Stimulated activated CD8-positive, alpha-beta memory T cell treated with anti-CD3 and anti-CD28 coated beads, Interleukin-4, amount 100 ng/mL, for 4 hours (primary cell): ENCODE measurements around the gene UPP1.
A peak's percentile ranks its signal among the peaks of the same experiment; 100 is the strongest.

ENCODE experiments used
- DNase-seq, 2 donors: peaks; one replicate each; pipeline ENCODE4 v3.0.0-alpha.2; 2020; ENCODE audit warnings: low read depth in 2 of 2, low spot score in 1 of 2

UPP1 gene

GRCh38 chr7:48085433-48085791 is 3.7 kb upstream of the UPP1 start:
- no peak for DNase-seq

- DNase-seq, result no peak
Measured at GRCh38 chr7:48085942-48086341, 3.1 kb upstream of the UPP1 start.

- DNase-seq, result no peak
Measured at GRCh38 chr7:48087349-48087748, 1.7 kb upstream of the UPP1 start.

- DNase-seq, result no peak
Measured at GRCh38 chr7:48088559-48089045, 463 bp upstream of the UPP1 start.

DNA sequence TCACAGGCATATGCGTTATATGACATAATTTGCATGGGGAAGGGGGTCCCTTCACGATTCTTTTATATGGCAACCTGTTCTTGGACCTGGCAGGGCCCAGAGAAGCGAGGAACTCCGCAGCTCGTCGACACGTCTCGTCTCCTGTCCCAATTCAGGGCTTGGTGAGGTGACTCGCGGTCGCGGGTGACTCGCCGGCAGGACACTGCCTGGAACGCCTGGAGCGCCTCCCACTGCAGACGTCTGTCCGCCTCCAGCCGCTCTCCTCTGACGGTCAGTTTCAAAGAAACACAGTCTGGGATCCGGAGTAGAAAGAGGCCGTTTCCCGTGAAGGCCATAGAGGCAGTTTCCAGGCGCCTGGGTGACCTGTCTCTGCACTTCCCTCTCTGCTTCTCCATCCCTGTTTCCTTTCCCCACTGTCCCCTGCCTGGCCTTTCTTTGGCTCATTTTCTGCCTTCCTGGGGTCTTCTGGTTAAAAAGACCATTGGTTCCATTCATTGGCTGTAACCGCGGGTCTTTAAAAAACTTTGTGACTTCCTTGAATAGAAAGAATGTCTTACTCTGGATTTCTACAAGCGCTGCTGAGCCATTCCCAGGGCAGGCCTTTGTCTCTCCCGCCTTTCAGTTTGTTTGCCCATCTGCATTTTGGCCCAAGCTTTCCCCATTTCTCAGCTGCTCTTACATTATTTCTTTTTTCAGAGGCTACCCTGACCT is 1.2 kb downstream of the UPP1 start:
- DNase-seq, result no peak

DNA sequence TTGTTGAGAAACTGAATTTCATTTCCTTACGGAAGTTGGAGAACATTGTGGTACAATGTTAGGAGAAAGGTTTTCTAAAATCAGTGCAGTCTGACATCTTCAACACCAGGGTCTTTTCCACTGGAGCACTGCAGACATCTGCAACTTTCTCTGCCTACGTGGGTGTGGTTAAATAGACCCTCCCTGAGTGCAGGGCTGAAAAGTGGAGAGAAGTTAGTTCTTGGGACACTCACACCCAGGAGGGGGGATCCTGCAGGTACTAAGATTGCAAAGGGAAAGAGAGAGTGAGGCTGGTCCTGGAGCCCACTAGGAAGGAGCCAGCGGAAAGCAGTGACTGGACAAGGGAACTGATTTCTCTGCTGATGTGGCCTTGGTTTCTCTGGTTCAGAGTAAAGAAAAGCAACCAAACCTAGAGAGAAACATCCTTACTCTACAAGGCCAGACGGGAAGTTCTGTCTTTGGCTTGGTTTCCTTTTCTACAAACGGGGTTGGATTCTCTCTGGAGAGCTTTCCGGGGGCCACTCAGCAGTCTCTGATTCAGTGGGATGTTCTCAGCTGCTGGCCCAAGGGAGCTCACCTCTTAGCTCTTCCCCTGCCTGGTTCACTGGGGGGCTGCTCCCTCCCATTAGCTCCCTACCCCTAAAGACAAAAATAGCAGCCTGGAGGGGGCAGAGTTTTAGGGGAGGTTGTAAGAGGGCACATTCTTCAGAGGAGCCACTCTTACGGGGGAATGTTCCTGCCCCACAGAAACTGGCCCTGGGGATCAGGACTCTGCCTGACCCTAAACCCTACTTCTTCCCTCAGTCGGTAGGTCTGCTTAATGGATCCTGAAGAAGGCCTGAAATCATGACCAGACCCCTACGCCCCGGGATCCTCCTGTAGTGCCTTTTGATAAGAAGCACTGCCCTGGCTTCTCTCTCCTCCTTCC is 2.7 kb downstream of the UPP1 start:
- DNase-seq, result no peak

DNA sequence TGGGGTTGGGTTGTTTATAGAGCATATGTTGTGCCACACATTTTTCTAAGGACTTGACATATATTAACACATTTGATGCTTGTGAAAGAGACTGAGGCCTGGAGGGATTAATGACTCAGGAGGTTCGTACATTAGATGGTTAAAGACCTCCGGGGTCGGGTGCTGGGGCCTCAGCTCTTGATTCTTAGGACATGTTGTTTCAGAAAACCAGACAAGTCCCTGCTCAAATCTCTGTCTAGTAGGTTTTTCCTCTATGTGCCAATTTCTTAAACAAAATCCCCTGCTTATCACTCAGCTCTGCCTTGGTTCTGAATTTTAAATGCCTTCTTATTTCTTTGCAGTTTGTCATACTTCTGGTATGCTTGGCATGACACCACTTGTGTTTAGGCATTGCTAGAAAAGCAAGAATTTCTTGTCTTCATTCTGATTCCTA is 5.8 kb downstream of the UPP1 start:
- no peak for DNase-seq

DNA sequence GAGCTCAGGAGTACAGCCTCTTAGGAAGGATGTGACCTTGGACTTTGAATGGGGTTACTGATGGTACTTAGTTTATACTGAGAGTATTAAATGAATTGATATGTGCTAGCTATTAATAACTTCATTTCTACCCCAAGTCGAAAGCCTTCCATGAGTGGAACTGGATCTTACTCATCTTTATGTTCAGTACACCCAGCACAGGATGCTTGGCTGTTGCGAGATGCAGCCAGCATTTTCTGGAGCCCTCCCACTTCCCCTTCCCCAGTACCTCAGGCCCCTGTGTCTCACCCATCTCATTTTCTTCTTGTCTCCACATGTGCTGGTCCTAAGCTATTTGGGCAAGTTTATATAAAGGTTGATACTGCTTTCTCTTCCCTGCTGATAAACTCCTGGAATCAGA is 7.2 kb downstream of the UPP1 start:
- no peak for DNase-seq

- no peak for DNase-seq
Measured at GRCh38 chr7:48097521-48098231, 8.6 kb downstream of the UPP1 start.

GRCh38 chr7:48098846-48099245 is 9.8 kb downstream of the UPP1 start:
- no peak for DNase-seq

- no peak for DNase-seq
Measured at GRCh38 chr7:48099781-48100180, 10.7 kb downstream of the UPP1 start.

DNA sequence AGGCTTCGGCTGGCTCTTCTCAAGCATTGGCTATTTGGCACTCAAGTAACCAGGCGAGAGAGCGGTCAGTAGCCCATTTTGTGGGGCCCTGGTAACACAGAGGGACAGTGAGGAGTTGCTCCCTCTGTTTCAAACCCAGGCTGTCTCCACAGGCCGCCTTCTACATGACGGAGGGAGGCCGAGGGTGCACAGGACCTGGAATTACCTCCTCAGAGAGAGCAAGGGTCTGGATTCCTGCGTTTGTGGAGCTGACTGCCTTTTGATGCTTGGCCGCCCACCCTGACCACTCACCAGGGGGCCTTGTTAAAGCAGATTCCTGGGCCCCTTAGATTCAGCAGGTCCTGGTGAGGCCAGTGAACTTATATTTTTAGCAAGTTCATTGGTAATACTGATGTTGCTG is 12.3 kb downstream of the UPP1 start:
- no peak for DNase-seq

DNA sequence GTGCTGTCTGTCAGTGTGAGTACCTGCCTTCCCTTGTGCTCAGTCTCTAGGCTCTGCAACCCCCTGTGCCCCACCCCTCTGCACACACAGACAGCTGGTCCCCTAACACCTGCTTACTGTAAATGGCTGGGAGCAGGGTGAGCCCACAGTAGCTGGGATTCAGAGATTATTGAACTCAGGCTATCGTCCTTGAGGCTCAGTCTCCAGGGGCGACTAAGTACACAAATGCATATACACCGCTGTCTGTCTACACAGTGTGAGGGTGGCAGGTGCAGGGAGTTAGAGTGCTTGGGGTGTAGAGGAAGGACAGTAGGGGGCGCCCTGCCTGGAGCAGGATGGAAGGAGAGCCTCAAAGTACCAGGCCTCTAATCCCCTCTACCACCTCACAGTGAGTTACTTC is 12.9 kb downstream of the UPP1 start:
- DNase-seq, result no peak

DNA sequence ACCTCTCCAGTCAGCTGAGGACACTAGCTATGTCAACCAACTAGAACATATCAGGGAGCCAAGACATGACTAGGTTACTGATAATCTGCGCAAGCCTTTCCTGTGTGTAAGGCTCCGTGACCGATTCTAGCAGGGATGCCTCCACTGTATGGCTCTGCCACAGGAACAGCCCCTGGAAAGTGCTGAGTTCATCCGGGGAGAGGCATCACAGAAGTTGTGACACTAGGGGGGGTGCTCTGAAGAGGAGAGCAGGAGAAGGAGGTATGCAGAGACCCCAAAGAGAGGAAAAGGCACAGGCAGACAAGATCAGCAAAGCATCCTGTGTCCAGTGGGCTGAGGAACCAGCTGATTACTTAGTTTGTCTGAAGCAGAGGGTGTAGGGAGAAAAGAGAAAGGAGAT is 13.5 kb downstream of the UPP1 start:
- no peak for DNase-seq

DNA sequence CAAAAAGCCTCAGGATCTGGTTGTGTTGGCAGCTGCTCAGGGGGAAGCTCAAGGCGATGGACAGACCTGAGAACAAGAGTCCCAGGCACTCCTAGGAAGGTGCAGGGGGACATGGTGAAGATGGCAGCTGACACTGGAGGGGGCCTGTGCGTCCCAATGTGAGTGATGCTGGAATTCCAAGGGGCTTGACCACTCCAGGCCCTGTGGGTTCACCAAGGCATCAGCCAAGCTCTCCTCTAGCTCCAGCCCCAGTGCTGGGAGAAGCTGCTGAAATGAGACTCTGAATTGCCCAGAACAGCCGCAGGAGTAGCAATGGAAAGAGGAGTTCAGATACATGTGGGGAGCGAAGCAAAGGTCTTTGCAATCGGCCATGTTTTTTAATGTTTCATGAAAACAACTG is 16.0 kb downstream of the UPP1 start:
- no peak for DNase-seq

- no peak for DNase-seq
Measured at GRCh38 chr7:48106906-48107659, 18.0 kb downstream of the UPP1 start.

DNA sequence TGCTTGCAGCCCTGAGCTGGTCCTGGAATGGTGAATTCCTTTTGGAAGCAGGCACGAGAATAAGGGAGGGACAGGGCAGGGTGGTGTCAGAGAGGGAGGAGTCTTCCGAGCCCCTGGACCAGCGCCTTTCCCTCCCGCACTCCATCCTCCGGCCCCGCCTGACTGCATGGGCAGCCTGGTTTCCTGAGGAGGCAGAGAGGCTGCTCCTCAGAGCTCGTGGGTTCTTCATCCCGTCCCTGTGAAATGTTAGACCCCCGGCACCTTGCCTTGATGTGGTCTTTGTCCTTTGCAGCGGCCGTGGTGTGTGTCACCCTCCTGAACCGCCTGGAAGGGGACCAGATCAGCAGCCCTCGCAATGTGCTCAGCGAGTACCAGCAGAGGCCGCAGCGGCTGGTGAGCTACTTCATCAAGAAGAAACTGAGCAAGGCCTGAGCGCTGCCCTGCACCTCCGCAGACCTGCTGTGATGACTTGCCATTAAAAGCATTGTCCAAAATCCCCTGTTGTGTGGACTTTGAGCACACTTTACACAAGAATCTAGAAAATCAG is 18.9 kb downstream of the UPP1 start:
- DNase-seq, result no peak

DNA sequence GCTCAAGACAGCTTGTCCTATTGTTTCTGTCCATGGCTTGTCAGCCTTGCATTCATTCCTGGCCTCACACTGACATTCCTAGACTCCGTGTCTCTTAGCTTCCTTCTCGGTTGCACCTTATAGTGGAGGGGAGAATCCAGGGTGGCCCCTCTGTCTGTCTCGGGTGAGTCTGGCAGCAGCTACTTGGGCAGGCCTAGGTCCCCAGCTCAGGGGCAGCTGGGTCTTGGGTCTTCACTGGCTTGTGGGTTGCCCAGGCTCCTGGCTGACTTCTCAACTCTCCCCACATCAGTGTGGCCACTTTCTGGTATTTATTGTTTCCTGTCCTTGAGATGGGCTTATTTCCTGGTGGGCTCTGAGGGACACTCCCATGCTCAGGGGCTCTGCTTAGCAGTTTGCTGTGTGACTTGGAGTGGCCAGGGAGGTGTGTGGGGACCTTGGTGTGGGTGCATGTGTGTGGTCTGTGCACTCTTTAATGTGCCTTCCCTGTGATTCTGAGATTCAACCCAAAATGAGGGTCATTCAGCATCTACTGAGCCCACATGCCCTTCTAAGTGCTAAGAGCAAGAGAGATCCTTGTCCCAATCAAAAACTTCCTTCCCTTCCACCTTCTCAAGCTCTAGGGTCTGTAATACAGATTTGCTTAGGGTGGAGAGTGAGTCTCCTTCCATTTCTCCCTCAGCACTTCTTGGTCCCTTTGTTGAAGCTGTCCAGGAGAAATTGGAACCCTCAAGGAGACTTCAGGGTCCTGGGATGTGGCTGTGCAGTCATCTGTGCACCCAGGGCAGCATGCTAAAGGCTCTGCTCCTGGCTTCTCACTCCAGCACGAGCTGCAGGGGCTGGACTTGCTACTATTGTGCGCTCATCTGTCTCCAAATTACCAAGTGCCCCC is 20.1 kb downstream of the UPP1 start:
- no peak for DNase-seq

- peak; percentile 65 to 92 for DNase-seq
Measured at GRCh38 chr7:48109848-48110663, 21.0 kb downstream of the UPP1 start.
